Liver (tissue), 9 donors: ENCODE results near the gene PWP1. TPM values are rescaled to one million over a fixed set of nuclear protein-coding genes. Genes with fewer than 3 reads are reported as not detected.

ENCODE experiments used
- DNase-seq: peaks from one replicate; pipeline ENCODE4 v3.0.0-alpha.2; 2017; ENCODE audit warnings: low spot score
- H3K27ac ChIP-seq, 2 donors: one replicate each; pipeline ENCODE4 v1.7.0; 2013; ENCODE audit warnings: inconsistent platforms in 2 of 2, low read length in 2 of 2, control low read depth in 1 of 2, low read depth in 1 of 2, mild to moderate bottlenecking in 1 of 2
- H3K27me3 ChIP-seq, 4 donors: one replicate each; pipeline versions ENCODE4 v1.6.1 to v1.7.0; 2013; ENCODE audit warnings: low read length in 3 of 4, inconsistent platforms in 1 of 4, mild to moderate bottlenecking in 1 of 4, moderate library complexity in 1 of 4; ENCODE audit not compliant: control insufficient read depth in 4 of 4, insufficient read depth in 4 of 4
- H3K36me3 ChIP-seq, 4 donors: one replicate each; pipeline versions ENCODE4 v1.6.1 to v1.7.0; 2013; ENCODE audit warnings: low read length in 3 of 4, mild to moderate bottlenecking in 3 of 4, low read depth in 1 of 4, moderate library complexity in 1 of 4; ENCODE audit not compliant: control insufficient read depth in 4 of 4, insufficient read depth in 3 of 4
- H3K4me1 ChIP-seq, 4 donors: one replicate each; pipeline versions ENCODE4 v1.6.1 to v1.7.0; 2013; ENCODE audit warnings: low read length in 3 of 4, mild to moderate bottlenecking in 3 of 4, moderate library complexity in 1 of 4; ENCODE audit not compliant: control insufficient read depth in 4 of 4, insufficient read depth in 4 of 4
- H3K4me3 ChIP-seq, 3 donors: one replicate each; pipeline versions ENCODE4 v1.6.1 to v1.7.0; 2013; ENCODE audit warnings: low read length in 3 of 3, control low read depth in 1 of 3, low read depth in 1 of 3, mild to moderate bottlenecking in 1 of 3
- H3K9ac ChIP-seq, 2 donors: one replicate each; pipeline ENCODE4 v1.7.0; 2013; ENCODE audit warnings: low read length in 2 of 2, mild to moderate bottlenecking in 2 of 2, moderate library complexity in 2 of 2, control low read depth in 1 of 2, low read depth in 1 of 2
- H3K9me3 ChIP-seq, 4 donors: one replicate each; pipeline versions ENCODE4 v1.6.1 to v1.7.0; 2013; ENCODE audit warnings: low read length in 3 of 4; ENCODE audit not compliant: control insufficient read depth in 4 of 4
- EGR1 ChIP-seq, 2 donors: IDR thresholded peaks; 2 replicates each; pipeline ENCODE4 v1.6.1; 2016 to 2018; ENCODE audit warnings: antibody characterized with exemption in 2 of 2, low read depth in 2 of 2
- FOXA1 ChIP-seq: IDR thresholded peaks from 2 replicates; pipeline ENCODE4 v1.6.1; 2016; ENCODE audit warnings: antibody characterized with exemption
- FOXA2 ChIP-seq: IDR thresholded peaks from 2 replicates; pipeline ENCODE4 v1.6.1; 2016; ENCODE audit warnings: antibody characterized with exemption
- GABPA ChIP-seq, 2 donors: IDR thresholded peaks in 1 of 2; conservative IDR thresholded peaks in 1 of 2; 2 replicates each; pipeline ENCODE4 v1.6.1; 2016; ENCODE audit warnings: antibody characterized with exemption in 2 of 2, mild to moderate bottlenecking in 1 of 2, moderate library complexity in 1 of 2
- HNF4A ChIP-seq, 2 donors: conservative IDR thresholded peaks; 2 replicates each; pipeline ENCODE4 v1.6.1; 2016; ENCODE audit warnings: antibody characterized with exemption in 2 of 2, mild to moderate bottlenecking in 2 of 2
- HNF4G ChIP-seq: IDR thresholded peaks from 2 replicates; pipeline ENCODE4 v1.6.1; 2016; ENCODE audit warnings: antibody characterized with exemption
- JUND ChIP-seq, 2 donors: IDR thresholded peaks; 2 replicates each; pipeline ENCODE4 v1.6.1; 2016; ENCODE audit warnings: antibody characterized with exemption in 2 of 2
- NR2F2 ChIP-seq: IDR thresholded peaks from 2 replicates; pipeline ENCODE4 v1.6.1; 2016; ENCODE audit warnings: antibody characterized with exemption
- RAD21 ChIP-seq, 2 donors: IDR thresholded peaks; 2 replicates each; pipeline ENCODE4 v1.6.1; 2016; ENCODE audit warnings: antibody characterized with exemption in 2 of 2, mild to moderate bottlenecking in 2 of 2
- REST ChIP-seq: IDR thresholded peaks from 2 replicates; pipeline ENCODE4 v1.6.1; 2016; ENCODE audit warnings: antibody characterized with exemption, mild to moderate bottlenecking
- RXRA ChIP-seq, 2 donors: IDR thresholded peaks; 2 replicates each; pipeline ENCODE4 v1.6.1; 2017 to 2018; ENCODE audit warnings: antibody characterized with exemption in 2 of 2, mild to moderate bottlenecking in 1 of 2
- SP1 ChIP-seq: IDR thresholded peaks from 2 replicates; pipeline ENCODE4 v1.6.1; 2018; ENCODE audit warnings: antibody characterized with exemption, mild to moderate bottlenecking
- TAF1 ChIP-seq: conservative IDR thresholded peaks from 2 replicates; pipeline ENCODE4 v1.6.1; 2016; ENCODE audit warnings: antibody characterized with exemption, mild to moderate bottlenecking
- YY1 ChIP-seq: IDR thresholded peaks from 2 replicates; pipeline ENCODE4 v1.6.1; 2016; ENCODE audit warnings: antibody characterized with exemption, mild to moderate bottlenecking
- ZBTB33 ChIP-seq: IDR thresholded peaks from 2 replicates; pipeline ENCODE4 v1.6.1; 2016; ENCODE audit warnings: antibody characterized with exemption
- WGBS: extraction: QIAGEN DNeasy Blood & Tissue Kit; methylation state at CpG from one replicate; pipeline ENCODE4 v1.1.7; 2013; 5-methylcytosine and 5-hydroxymethylcytosine counted together
- polyA plus RNA-seq, 2 donors: library from polyadenylated mRNA; stranded (reverse) in 1 of 2; unstranded in 1 of 2; fragments of 200-250 nt in 1 of 2; fragments of >200 nt in 1 of 2; fragmentation: Nextera tagmentation in 1 of 2; extraction: Ambion mirVana in 1 of 2; gene quantifications; one replicate each; pipeline versions ENCODE4 v1.2.1 to v1.2.3, GENCODE V29; 2013 to 2015
- total RNA-seq, 2 donors: library from RNA; depleted of rRNA; stranded (reverse); fragments of >200 nt; gene quantifications; one replicate each; pipeline ENCODE4 v1.2.3, GENCODE V29; 2014
- TF ChIP-seq, protein P1 (sequence below): IDR thresholded peaks from 2 replicates; pipeline ENCODE4 v1.6.1; 2016; ENCODE audit warnings: antibody characterized with exemption
- TF ChIP-seq, protein P2 (sequence below): IDR thresholded peaks from 2 replicates; pipeline ENCODE4 v1.6.1; 2016; ENCODE audit warnings: antibody characterized with exemption
- TF ChIP-seq, protein P3 (sequence below): fragments of 150-350 bp; IDR thresholded peaks from 2 replicates; pipeline ENCODE4 v1.5.1; 2017; ENCODE audit warnings: improper control_type of control experiment, low read depth, low read length; ENCODE audit not compliant: missing input control
- donor health status: healthy.
- donor health status: healthy.
- donor health status: healthy.
- donor health status: healthy.
- donor health status: healthy.

The PWP1 gene
- total and polyA plus RNA-seq, 4 donors = 17.5 to 39.0 (median 26.9) TPM

DNA sequence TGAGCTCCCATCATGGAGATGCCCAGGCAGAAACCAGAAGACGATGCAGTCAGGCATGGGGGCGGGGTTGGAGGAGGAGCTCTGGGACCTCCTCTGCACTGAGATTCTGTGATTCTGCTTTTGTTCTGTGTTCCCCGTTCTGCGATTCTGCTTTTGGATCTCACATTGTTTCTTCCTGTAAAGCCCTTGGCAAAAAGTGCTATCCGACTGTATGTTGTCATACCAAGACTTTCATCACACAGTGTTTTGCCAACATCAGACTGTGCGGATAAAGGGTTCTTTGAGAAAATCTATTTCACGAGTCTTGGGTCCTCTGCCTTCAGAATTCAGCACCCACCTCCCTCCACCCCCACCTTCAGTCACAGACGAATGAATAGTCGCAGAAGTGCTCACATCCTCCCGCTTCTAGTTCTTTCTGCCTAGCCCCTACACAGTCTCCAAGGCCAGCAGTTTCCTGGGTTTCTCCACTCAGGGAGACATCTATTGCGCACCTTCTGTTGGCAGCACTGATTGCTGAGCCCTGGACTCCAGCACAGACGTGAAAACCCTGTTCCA lies 24.7 kb upstream of the PWP1 start:
- DNase-seq = no peak
- H3K4me1 ChIP-seq = peaks cover 2 to 24% (median 16%) of the 10 kb centered on the region in 4 donors
- no peaks in the 10 kb centered on the region for H3K36me3 ChIP-seq
- H3K27ac ChIP-seq = no peak overlapping the region
- H3K4me3 ChIP-seq = no peak overlapping the region
- peaks cover 0 to 2% (median 0%) of the 10 kb centered on the region in 4 donors for H3K27me3 ChIP-seq
- H3K9me3 ChIP-seq = no peaks in the 10 kb centered on the region
- H3K9ac ChIP-seq = no peak overlapping the region
- no peak for TF ChIP-seq HNF4A (conservative IDR thresholded peaks at IDR 0.05)
- TF ChIP-seq NR2F2 = no peak
- no peak for TF ChIP-seq EGR1 (IDR thresholded peaks at IDR 0.05; ENCODE audit: low read depth in 2 of 2)
- no peak for TF ChIP-seq REST
- TF ChIP-seq FOXA2 = no peak
- no peak for TF ChIP-seq GABPA (IDR thresholded peaks at IDR 0.05 in 1 of 2, conservative IDR thresholded peaks at IDR 0.05 in 1 of 2)
- TF ChIP-seq ZBTB33 = no peak
- no peak for TF ChIP-seq HNF4G
- TF ChIP-seq RAD21 (IDR thresholded peaks at IDR 0.05) = no peak
- TF ChIP-seq FOXA1 = no peak
- TF ChIP-seq RXRA (IDR thresholded peaks at IDR 0.05) = no peak
- TF ChIP-seq YY1 = no peak
- TF ChIP-seq, protein P1, sequence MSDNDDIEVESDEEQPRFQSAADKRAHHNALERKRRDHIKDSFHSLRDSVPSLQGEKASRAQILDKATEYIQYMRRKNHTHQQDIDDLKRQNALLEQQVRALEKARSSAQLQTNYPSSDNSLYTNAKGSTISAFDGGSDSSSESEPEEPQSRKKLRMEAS = no peak
- TF ChIP-seq, protein P2, sequence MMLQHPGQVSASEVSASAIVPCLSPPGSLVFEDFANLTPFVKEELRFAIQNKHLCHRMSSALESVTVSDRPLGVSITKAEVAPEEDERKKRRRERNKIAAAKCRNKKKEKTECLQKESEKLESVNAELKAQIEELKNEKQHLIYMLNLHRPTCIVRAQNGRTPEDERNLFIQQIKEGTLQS = no peak
- TF ChIP-seq SP1 = no peak
- TF ChIP-seq, protein P3, sequence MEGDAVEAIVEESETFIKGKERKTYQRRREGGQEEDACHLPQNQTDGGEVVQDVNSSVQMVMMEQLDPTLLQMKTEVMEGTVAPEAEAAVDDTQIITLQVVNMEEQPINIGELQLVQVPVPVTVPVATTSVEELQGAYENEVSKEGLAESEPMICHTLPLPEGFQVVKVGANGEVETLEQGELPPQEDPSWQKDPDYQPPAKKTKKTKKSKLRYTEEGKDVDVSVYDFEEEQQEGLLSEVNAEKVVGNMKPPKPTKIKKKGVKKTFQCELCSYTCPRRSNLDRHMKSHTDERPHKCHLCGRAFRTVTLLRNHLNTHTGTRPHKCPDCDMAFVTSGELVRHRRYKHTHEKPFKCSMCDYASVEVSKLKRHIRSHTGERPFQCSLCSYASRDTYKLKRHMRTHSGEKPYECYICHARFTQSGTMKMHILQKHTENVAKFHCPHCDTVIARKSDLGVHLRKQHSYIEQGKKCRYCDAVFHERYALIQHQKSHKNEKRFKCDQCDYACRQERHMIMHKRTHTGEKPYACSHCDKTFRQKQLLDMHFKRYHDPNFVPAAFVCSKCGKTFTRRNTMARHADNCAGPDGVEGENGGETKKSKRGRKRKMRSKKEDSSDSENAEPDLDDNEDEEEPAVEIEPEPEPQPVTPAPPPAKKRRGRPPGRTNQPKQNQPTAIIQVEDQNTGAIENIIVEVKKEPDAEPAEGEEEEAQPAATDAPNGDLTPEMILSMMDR = no peak
- TF ChIP-seq TAF1 = no peak
- no peak for TF ChIP-seq JUND (IDR thresholded peaks at IDR 0.05)
- 70% methylated on average over 12 of the region's 12 CpGs for WGBS
